Measurements from ENCODE around the gene PROX2. TPM values are rescaled to one million over a fixed set of nuclear protein-coding genes. Genes with fewer than 3 reads are reported as not detected.
A peak's percentile ranks its signal among the peaks of the same experiment; 100 is the strongest.

Gene PROX2
- total and polyA plus RNA-seq, 3 donors from 2014 or later: 0.06 to 0.08 (median 0.08) TPM

DNA sequence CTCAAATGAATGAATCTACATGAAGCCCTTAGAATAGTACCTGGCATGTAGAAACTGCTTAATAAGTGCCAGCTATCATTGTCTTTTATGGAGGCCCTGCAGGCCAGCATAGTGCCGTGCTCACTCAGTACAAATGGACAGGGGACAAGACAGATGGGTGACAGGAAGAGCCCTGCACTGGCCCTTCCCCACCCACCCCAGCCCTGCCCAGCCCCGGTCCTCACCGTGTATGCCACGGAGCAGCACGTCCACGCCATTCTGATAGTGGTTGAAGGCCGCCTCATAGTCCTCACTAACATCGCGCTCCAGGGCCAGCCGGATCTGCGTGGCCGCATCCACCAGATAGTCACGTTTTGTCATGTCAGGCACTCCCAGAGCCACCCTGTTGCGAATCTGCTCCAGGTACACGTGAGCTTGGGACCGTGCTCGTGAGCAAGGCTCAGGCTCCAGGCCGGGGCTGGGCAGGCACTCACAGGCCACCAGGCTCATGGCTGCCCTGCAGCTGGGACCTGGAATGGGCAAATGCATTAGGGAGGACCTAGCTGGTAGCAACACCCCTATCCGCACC, 45.2 kb upstream of the PROX2 start:
- no peak for DNase-seq
- intact Hi-C loops (cut with DNase I; ENCODE audit: low total_unique reads): no loop called here
- Histone ChIP-seq H3K4me1 (peaks cover 26% of the 10 kb centered on the region), H3K36me3 (ENCODE audit: low read depth, missing control alignments) (no peaks in the 10 kb centered on the region), H3K27me3 (no peaks in the 10 kb centered on the region), H3K9me3 (no peaks in the 10 kb centered on the region), H3K4me3 (no peak overlapping the region), H3K27ac (no peak overlapping the region)
- TF ChIP-seq POLR2A (IDR thresholded peaks at IDR 0.05): no peak
- TF ChIP-seq, protein P1, sequence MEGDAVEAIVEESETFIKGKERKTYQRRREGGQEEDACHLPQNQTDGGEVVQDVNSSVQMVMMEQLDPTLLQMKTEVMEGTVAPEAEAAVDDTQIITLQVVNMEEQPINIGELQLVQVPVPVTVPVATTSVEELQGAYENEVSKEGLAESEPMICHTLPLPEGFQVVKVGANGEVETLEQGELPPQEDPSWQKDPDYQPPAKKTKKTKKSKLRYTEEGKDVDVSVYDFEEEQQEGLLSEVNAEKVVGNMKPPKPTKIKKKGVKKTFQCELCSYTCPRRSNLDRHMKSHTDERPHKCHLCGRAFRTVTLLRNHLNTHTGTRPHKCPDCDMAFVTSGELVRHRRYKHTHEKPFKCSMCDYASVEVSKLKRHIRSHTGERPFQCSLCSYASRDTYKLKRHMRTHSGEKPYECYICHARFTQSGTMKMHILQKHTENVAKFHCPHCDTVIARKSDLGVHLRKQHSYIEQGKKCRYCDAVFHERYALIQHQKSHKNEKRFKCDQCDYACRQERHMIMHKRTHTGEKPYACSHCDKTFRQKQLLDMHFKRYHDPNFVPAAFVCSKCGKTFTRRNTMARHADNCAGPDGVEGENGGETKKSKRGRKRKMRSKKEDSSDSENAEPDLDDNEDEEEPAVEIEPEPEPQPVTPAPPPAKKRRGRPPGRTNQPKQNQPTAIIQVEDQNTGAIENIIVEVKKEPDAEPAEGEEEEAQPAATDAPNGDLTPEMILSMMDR (IDR thresholded peaks at IDR 0.05): no peak
- 94 to 96% methylated on average over 2 to 19 of the region's 19 CpGs for WGBS, 2 donors

DNA sequence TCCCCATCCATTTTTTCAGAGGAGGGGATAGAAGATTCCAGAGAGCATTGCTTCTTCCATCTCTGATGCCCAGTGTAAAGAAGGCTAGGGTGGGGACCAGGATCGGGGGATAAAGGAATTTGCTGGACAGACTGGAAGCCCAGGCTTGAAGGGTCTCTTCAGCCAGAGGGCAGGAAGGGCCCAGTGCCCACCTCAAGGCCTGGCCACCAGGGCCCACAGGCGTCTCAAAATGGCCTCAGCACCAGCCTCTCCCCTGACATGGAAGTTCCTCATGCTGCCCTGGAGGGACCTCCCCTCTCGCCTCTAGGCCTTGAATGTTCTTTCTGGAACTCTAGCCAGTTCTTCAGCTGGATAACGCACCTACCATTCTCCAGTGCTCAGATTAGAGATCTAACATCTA, 44.3 kb upstream of the PROX2 start:
- 88 to 90% methylated on average over 4 of the region's 4 CpGs for WGBS, 2 donors
- Histone ChIP-seq H3K4me3 (no peak overlapping the region), H3K36me3 (ENCODE audit: low read depth, missing control alignments) (no peaks in the 10 kb centered on the region), H3K4me1 (peaks cover 33% of the 10 kb centered on the region), H3K9me3 (no peaks in the 10 kb centered on the region), H3K27me3 (no peaks in the 10 kb centered on the region), H3K27ac (no peak overlapping the region)
- no peak for TF ChIP-seq POLR2A (IDR thresholded peaks at IDR 0.05)
- DNase-seq: no peak
- intact Hi-C loops (cut with DNase I; ENCODE audit: low total_unique reads): no loop called here

DNA sequence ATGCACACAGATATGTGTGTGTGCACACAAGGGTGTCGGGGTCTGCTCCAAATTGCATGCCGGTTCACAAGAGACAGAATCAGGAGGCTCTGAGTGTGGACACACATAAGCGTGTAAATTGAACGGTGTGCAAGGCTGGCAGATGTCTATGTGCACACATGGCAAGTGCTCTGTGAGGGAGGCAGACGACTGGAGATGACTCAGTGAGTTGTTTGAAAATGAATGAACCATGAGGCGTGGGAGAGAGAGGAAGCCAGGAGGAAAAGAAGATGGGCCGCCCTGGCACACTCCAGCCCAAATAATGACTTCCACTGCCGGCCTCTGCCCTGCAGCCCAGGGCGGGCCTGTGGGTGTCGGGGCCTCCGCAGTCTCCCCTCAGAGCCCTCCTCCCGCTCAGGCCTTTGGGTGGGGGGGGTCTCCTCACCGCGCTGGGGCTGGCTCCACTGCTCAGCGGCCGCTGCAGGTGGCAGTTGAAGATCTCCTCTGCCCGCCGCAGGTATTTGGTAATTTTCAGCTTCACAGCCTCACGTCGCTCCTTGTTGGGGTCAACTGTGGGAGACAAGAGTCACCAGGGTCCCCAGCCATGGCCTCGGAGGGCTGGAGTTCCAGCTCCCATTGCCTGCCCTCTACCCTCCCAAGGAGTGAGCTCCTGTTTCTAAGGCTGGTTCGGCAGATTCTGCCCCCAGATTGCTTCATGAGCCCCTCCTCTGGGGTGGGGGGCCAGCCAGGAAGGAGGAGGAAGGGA, 43.6 kb upstream of the PROX2 start:
- WGBS, 2 donors: 86 to 97% methylated on average over 19 to 22 of the region's 22 CpGs
- DNase-seq: no peak
- TF ChIP-seq, protein P1 (IDR thresholded peaks at IDR 0.05): no peak
- no peak for TF ChIP-seq POLR2A (IDR thresholded peaks at IDR 0.05)
- intact Hi-C loops (cut with DNase I; ENCODE audit: low total_unique reads): loop anchor here (10.0 kb wide), 1 partner anchor 165 kb away; no protein-coding TSS in a partner anchor
- H3K27ac ChIP-seq: no peak overlapping the region
- H3K9me3 ChIP-seq: no peaks in the 10 kb centered on the region
- no peaks in the 10 kb centered on the region for H3K36me3 ChIP-seq (ENCODE audit: low read depth, missing control alignments)
- no peak overlapping the region for H3K4me3 ChIP-seq
- H3K27me3 ChIP-seq: no peaks in the 10 kb centered on the region
- H3K4me1 ChIP-seq: peaks cover 37% of the 10 kb centered on the region

DNA sequence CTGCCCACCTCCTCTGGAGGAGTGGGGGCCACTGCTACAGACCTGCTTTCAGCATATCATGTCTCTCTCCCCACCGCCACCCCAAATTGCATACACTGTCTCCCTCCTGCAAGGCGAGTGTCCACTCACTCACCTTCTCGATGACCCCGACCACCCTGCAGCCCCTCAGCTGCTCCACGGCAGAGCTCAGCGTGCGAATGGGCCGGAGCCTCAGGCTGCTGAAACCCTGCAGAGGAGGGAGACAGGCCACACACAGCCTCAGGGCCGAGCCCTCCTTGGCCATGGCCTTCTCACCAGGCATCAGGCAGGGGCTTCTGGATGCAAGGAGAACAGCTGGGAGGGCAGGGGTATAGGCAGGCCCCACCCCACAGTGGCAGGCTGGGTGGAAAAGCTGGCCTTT, 42.4 kb upstream of the PROX2 start:
- 74 to 91% methylated on average over 7 to 9 of the region's 9 CpGs for WGBS, 2 donors
- Histone ChIP-seq H3K27ac (peak overlapping the region in 1 of 2 donors; percentile 77), H3K4me3 (no peak overlapping the region), H3K36me3 (ENCODE audit: low read depth, missing control alignments) (no peaks in the 10 kb centered on the region), H3K9me3 (no peaks in the 10 kb centered on the region), H3K4me1 (peaks cover 37% of the 10 kb centered on the region), H3K27me3 (no peaks in the 10 kb centered on the region)
- TF ChIP-seq POLR2A (IDR thresholded peaks at IDR 0.05): no peak
- TF ChIP-seq, protein P1 (IDR thresholded peaks at IDR 0.05): no peak
- DNase-seq: no peak
- intact Hi-C loops (cut with DNase I; ENCODE audit: low total_unique reads): loop anchor here (10.0 kb wide), 1 partner anchor 166 kb away; no protein-coding TSS in a partner anchor

DNA sequence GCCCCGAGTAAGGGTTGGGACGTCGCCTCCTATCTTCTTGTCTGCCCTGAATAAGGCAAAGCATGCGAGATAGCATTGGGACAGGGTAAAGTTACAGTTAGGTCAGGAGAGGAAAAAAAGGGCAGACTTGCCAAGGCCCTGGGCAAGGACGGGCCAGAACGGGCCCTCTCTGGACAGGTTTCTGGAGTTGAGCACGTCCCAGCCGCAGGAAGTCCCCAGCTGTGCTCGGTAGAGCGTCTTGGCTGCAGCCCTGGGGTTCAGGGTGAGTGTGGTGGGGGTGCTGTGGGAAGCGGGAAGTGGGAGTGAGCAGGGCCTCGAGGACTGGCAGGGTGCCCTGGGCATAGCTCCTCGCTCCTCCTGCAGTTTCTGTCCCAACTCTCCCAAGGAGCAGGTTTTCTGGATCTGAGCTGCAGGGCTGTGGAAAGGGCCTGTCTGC, 41.7 kb upstream of the PROX2 start:
- TF ChIP-seq, protein P1 (IDR thresholded peaks at IDR 0.05): no peak
- TF ChIP-seq POLR2A (IDR thresholded peaks at IDR 0.05): no peak
- intact Hi-C loops (cut with DNase I; ENCODE audit: low total_unique reads): loop anchor here (10.0 kb wide), 1 partner anchor 167 kb away; no protein-coding TSS in a partner anchor

More for the DNA sequence above, 41.7 kb upstream of the PROX2 start:
- H3K9me3 ChIP-seq: no peaks in the 10 kb centered on the region
- 27 to 30% methylated on average over 13 of the region's 13 CpGs for WGBS, 2 donors
- no peak overlapping the region for H3K4me3 ChIP-seq
- peaks cover 37% of the 10 kb centered on the region for H3K4me1 ChIP-seq
- H3K36me3 ChIP-seq (ENCODE audit: low read depth, missing control alignments): no peaks in the 10 kb centered on the region
- H3K27me3 ChIP-seq: no peaks in the 10 kb centered on the region
- peak; percentile 87 for DNase-seq
- H3K27ac ChIP-seq: peak overlapping the region; percentile 36 to 77

Measured in testis (tissue), 3 donors.